GM18951 (cell line): Measurements from ENCODE around the gene RPS6KA3.

Experiments used
- POLR2A ChIP-seq: IDR thresholded peaks from 4 replicates; pipeline ENCODE4 v1.6.1; 2011; ENCODE audit warnings: mild to moderate bottlenecking; ENCODE audit not compliant: insufficient read length, insufficient read depth; ENCODE audit errors: extremely low read depth
- in situ Hi-C: fragments of 300-500 bp; cut with MboI; formaldehyde crosslinking; loops from one replicate; pipeline ENCODE4 v1.12.0; 2022; ENCODE audit warnings: low sequenced_read_pairs, mixed read lengths, inconsistent platforms; ENCODE audit not compliant: unreplicated experiment

The RPS6KA3 gene

GRCh38 chrX:20225488-20225833, 41.2 kb downstream of the RPS6KA3 start:
- in situ Hi-C loops: no loop called here
- no peak for TF ChIP-seq POLR2A

GRCh38 chrX:20224814-20225487, 41.8 kb downstream of the RPS6KA3 start:
- in situ Hi-C loops: no loop called here
- TF ChIP-seq POLR2A: no peak

DNA sequence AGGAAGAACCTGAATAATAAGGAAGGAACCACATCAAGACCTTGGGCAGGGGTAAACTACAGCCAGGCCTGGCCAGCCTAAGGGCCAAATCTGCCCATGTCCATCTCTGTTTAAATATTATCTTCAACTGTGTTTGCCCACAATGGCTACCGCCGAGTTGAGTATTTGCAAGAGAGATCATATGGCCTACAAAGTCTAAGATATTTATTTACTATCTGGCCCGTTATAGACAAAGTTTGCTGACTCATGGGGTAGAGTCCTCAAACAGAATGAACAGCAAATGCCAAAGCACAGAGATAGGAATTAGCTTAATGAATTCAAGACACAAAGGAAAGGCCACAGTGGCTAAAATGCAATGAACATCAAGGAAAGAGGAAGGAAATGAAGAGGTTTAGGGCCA, 44.8 kb downstream of the RPS6KA3 start:
- TF ChIP-seq POLR2A: no peak
- in situ Hi-C loops: no loop called here

DNA sequence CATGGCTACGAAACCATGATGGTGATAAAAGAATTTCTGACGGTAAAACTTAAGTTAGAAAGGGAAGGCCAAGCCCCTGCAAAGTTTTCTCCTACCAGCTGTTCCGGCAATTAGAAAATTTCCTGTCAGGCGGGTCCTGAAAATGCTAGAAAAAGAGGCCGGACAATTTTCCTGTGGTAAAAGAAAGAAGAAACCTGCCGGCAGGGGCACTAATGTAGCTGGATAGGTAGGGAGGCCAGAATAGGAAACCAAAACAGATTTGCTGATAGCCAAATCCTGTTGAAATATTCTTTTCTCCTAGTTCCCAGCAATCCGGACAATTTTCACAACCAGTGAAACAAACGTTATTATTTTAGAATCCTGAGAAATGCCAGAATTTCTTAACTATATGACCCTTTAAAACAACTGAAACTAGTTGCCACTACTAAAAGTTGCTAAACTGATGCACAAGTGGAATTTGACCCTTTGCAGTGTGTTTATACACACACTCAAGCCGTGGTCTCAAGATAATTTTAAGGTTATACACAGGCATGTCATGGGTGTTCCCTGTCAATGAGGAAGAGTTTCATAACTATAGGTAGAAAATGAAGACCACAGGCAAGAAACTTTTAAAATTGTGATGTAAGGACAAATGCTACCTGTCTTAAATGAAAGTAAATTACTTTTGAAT, 47.7 kb downstream of the RPS6KA3 start:
- TF ChIP-seq POLR2A: no peak
- in situ Hi-C loops: no loop called here

DNA sequence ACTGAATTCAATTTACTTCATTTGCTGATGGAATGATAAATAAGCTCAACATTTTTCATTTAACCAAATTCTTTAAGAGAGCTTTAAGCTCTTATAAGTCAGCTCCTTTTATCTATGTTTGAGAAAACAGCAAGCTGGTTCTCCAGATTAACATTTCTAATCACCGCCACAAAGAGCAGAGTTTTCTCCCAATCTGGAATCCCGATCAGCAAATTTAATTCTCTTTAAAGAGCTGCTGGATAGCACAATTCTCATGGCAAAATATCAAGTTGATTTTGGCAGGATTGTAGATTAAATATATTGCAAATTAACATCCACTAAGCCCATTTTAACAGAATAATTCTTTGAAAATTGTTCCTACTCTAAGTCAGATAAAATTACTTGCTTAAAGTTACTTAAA, 48.8 kb downstream of the RPS6KA3 start:
- no peak for TF ChIP-seq POLR2A
- in situ Hi-C loops: no loop called here

DNA sequence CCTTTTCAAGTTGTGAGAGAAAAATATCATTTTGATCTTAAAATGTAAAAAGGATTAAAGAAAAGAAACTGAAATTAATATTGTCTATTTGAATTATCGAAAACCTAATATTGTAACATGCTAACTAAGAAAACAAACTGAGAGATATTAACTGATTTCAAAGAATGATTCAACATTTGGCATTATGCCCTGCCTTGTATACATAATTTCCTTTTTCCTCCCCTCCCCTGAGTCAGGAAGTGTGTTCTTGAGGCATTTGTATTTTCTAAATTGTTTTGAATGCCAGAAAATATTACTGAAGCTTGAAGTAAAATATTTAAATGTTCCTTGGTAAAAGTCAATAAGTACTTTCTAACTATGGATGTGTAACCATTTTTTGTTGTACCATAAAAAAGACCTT, 49.4 kb downstream of the RPS6KA3 start:
- no peak for TF ChIP-seq POLR2A
- in situ Hi-C loops: no loop called here

DNA sequence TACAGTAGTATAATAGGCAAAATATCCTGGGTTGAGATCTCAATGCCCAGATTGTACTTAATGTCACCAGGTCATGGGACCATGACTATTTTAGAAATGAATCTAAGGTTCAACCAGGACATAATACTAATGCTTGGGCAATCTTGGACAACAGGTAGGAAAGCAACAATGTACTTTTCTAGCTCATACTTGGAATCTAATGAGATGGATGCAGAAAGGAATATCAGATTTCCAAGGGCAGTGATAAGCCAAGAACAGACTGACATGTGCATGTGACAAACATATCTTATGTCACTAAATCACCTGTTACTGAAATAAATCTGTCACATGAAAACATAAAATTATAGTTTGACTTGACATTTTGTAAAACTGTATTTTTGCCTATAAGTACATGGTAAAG, 51.1 kb downstream of the RPS6KA3 start:
- in situ Hi-C loops: no loop called here
- no peak for TF ChIP-seq POLR2A

DNA sequence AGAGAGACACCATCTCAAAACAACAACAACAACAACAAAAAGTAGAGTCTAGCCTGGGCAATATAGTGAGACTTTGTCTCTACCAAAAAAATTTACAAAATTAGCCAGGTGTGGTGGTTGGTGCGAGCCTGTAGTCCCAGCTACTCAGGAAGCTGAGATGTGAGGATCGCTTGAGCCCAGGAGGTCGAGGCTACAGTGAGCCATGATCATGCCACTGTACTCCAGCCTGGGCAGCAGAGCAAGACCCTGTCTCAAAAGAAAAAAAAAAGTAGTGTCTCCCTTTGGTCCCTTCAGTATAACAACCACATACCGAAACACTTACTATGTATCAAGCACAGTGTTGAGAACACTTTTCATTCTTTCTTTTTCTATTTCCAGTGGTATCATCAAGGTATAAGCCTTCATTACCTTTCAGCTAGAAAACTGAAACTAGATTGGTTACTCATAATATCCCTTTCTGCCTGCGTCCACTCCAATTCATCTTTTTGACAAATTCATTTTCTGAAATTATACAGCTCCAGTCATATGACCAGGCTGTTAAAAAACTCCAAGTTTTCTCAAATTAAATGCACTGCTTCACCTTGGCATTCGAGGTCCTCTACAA, 54.1 kb downstream of the RPS6KA3 start:
- in situ Hi-C loops: no loop called here
- TF ChIP-seq POLR2A: no peak

GRCh38 chrX:20211261-20211786, 55.4 kb downstream of the RPS6KA3 start:
- no peak for TF ChIP-seq POLR2A
- in situ Hi-C loops: no loop called here

DNA sequence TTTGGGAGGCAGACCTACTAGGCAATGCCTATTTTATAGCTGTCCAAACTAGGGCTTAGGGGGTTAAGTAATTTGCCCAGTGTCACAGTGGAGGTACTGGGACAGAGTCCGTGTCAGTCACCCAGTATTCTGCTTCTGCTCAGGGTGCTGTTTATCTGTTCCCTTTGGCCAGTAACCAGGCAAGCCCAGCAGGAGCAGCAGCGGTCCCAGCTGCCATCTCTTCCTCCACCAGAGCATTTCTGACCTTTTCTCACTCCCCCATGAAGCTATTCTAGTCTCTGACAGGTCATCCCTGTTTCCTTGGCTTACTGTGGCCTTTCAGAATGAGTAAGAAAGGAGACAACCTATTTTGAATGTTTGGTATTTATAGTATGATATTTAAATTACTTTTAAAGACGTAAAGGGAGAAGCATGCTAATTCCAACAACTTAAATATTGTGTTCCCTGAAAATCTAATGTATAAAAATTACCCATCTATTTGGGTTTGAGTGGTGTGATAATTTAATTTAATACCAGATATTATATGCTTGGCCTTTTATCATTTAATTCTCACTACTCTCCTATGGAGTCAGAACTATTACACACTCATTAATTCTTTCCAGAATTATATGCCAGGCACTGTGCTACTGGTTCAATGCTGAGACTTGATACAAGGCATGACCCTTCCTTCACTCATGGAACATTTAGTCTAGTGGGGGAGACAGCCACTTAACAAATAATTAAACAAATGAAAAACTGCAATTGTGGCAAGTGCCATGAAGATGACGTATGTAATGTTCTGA, 60.6 kb downstream of the RPS6KA3 start:
- in situ Hi-C loops: no loop called here
- TF ChIP-seq POLR2A: no peak

DNA sequence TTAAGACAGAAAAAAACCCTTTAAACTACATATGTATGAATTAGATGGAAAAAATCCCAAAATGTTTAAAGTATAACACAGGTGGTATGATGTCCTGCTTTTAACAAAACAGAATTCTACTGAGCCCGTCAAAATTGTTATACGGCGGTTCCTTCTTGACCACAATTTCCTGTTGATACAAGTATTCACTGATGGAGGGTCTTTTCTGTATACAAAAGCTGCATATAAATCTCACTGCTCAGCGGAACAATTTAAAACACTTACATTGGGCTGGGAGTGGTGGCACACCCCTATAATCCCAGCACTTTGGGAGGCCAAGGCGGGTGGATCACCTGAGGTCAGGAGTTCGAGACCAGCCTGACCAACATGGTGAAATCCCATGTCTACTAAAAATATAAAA, 62.4 kb downstream of the RPS6KA3 start:
- no peak for TF ChIP-seq POLR2A
- in situ Hi-C loops: no loop called here

- no peak for TF ChIP-seq POLR2A
- in situ Hi-C loops: no loop called here
These were observed 69.0 kb downstream of the RPS6KA3 start for GRCh38 chrX:20197641-20198210.

GRCh38 chrX:20189171-20189570, 77.5 kb downstream of the RPS6KA3 start:
- in situ Hi-C loops: no loop called here
- no peak for TF ChIP-seq POLR2A
